NT2/D1 (cell line): ENCODE measurements around the gene ERC2.

ENCODE experiments used
- SUZ12 ChIP-seq: IDR thresholded peaks from 2 replicates; pipeline ENCODE4 v1.6.1; 2011; ENCODE audit not compliant: insufficient read length, insufficient read depth; ENCODE audit errors: extremely low read depth
- ZNF274 ChIP-seq: IDR thresholded peaks from 2 replicates; pipeline ENCODE4 v1.6.1; 2011; ENCODE audit warnings: mild to moderate bottlenecking, low read depth, low read length

GRCh38 chr3:55884491-55885285 is 583.6 kb downstream of the ERC2 start:
- TF ChIP-seq SUZ12 (no peak), ZNF274 (no peak)
